HUDEP-2 (cell line): ENCODE measurements around the gene SLC16A14.

Experiments used
- DNase-seq, 76 experiments: peaks; one replicate each; lab custom pipeline; 2025; ENCODE audit not compliant: unreplicated experiment in 76 of 76; lab: John Stamatoyannopoulos, UW

The SLC16A14 gene

DNA sequence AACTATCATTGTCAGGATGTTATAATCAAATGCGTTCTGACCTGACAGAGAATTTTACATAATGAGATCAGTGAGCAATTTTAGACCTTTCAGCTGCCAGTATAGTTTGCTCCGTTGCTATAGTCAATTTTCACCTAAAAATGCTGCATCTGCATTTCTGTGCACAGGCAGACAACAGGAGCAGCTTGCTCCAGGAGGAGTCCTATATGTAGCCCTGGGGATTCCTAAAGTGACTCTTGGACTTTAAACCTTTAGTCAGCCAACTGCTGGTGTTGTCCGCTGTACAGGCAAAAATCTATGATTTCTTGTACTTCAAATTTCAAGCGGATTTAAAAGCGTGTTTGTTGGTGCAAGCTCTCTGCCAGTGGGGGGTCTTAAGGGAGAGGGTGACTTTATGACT is 25.7 kb downstream of the SLC16A14 start:
- no peak for DNase-seq

- DNase-seq, result no peak
Measured at GRCh38 chr2:230042195-230042594, 26.5 kb downstream of the SLC16A14 start.

- no peak for DNase-seq
Measured at GRCh38 chr2:230023313-230023712, 45.4 kb downstream of the SLC16A14 start.

DNA sequence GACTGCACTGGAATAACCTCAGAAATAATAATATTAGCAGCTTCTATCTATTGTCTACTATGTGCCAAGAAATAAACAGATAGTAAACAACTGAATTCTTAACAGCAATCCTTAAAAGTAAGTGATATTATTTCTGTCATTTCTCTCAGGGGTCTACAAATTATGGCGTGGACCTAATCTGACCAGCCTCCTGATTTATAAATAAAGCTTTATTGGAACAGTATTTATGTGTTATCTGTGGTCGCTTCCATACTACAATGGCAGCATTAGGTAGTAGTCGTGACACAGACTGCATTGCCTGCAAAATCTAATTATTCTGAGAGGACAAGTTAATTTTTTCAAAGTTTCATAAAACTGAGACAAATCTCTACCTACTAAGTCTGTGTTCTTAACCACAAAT is 49.0 kb downstream of the SLC16A14 start:
- DNase-seq, result no peak

GRCh38 chr2:230018153-230018552 is 50.6 kb downstream of the SLC16A14 start:
- DNase-seq, result no peak

DNA sequence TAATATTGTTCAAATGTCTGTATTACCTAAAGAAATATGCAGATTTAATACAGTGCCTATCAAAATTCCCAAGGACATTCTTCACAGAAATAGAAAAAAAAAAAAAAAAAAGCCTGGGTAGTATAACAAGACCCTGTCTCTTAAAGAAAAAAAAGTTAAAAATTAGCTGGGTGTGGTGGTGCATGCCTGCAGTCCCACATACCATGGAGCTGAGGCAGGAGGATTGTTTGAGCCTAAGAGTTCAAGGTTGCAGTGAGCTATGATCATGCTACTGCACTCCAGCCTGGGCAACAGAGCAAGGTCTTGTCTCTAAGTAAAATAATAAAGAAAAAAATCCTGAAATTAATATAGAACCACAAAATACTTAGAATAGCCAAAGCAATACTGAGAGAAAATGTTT is 51.9 kb downstream of the SLC16A14 start:
- no peak for DNase-seq

- DNase-seq, result no peak
Measured at GRCh38 chr2:230012267-230012884, 56.3 kb downstream of the SLC16A14 start.

- DNase-seq, result no peak
Measured at GRCh38 chr2:230011617-230012016, 57.1 kb downstream of the SLC16A14 start.

- DNase-seq, result no peak
Measured at GRCh38 chr2:230010501-230010900, 58.2 kb downstream of the SLC16A14 start.

DNA sequence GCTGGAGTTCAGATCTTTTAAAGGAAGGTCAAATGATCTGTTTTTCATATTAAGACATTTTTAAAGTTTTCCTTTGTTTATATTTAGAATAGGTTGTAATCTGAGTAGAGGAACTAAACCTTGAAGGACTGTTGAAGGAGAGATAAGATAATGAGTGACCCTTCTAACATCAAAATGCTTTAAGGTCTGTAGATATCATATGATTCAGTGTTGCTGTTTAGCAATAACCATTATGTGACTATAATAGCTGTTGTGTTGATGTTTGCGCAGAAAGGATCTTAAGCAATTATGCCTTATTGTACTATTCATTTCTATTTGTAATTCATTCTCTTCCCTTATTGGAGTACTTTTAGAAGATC is 60.0 kb downstream of the SLC16A14 start:
- peak in 1 of 76 experiments; percentile 20 for DNase-seq

GRCh38 chr2:230007931-230008707 is 60.6 kb downstream of the SLC16A14 start:
- DNase-seq, result peak in 72 of 76 experiments; percentile 0 to 75 (median 49)

DNA sequence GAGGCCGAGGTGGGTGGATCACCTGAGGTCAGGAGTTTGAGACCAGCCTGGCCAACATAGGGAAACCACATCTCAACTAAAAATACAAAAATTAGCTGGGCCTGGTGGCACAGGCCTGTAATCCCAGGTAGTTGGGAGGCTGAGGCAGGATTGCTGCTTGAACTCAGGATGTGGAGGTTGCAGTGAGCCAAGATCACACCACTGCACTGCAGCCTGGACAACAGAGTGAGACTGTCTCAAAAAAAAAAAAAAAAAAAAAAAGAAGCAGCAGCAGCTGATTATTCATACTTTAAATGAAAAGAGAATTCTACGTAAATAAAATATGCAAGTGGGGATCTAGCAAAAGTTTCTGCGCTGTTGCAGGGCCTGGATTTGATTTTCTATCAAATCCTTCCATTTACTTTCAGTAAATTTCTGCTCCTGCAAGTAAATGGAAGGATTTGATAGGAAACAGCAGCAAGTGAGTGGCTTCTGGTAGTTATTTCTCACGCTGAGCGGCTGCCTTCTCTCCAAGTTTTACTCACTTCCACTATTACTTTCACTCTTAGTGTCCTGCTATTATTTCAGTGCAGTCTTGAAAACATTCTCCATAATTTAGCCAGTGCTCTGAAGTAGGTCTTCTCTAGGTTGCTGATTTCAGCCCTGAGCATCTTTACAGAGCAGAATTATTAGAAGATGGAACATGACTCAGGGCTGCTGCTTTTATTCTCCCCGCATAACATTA is 68.4 kb downstream of the SLC16A14 start:
- no peak for DNase-seq

GRCh38 chr2:229997565-229997964 is 71.2 kb downstream of the SLC16A14 start:
- DNase-seq, result no peak

- DNase-seq, result no peak
Measured at GRCh38 chr2:229996320-229996719, 72.4 kb downstream of the SLC16A14 start.

DNA sequence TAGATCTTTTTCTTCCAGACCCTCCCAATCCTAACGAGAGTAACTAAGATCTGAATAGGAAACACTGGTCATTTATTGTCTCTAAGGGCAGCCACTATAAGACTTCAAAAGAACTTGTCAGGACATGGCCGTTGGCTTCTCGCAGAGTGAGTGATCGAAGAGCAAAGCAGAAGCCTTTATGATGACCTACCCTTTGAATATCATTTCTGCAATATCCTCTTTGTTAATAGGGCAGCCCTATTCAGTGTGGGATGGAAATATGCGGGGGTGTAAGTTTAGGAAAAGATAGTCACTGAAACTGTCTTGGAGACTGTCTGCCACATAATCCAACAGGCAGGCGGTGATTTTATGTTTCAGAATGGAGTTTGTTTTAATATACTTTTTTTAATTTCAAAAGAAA is 75.5 kb downstream of the SLC16A14 start:
- no peak for DNase-seq
